NCI-H82 (cell line): ENCODE data around the gene ANKRD12.
A peak's percentile ranks its signal among the peaks of the same experiment; 100 is the strongest.
"Not testable (repeated sequence)": the region's sequence is repeated elsewhere in the genome, so short reads cannot be mapped to it uniquely, and the experiment has no call there.

ENCODE experiments used
- DNase-seq: peaks from one replicate; lab custom pipeline; 2025; lab: John Stamatoyannopoulos, UW

Gene ANKRD12

DNA sequence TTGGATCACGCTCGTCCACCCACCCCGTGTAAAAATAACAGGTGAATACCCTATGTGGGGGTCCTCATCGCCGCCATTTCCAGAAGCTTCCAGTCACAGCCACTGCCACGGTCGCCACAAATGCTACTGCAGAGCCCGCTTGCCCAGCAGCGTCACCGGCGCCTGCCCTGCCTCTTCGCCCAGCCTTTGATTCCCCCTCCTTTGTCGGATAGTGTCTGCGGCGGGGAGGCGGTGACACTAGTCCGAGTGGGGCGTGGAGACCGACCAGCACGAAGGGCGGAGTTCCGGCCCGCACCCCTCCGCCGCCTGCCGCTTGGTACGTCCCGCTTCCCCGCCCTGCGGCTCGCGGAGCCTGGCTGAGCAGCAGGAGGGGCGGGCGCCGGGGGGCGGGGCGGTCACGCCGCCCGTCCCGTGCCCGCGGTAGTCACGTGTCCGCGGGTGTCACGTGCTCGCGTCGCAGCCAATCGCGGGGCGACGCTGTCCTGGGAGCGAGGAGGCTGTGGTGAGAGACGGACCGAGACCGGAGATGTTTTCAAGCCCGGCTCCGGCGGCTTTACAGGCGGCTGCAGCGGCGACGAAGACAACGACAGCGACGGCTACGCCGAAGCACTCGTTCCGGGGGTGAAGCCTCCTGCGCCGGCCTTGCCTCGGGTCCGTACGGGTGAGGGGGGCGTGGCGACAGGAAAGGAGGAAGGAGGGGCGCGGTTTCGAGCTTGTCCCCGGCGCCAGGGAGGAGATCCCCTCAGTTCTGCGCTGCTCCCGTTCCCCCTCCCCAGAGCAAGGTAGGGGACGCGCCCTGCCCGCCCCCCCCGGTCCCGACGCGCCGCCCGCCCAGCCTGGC lies at the start of gene ANKRD12:
Gene ANKRD12, plus strand, starts transcription at position 467 of the 841 bp plus-strand sequence. CDS start 45,652 bp downstream, outside the sequence.
- peak; percentile 96 for DNase-seq

DNA sequence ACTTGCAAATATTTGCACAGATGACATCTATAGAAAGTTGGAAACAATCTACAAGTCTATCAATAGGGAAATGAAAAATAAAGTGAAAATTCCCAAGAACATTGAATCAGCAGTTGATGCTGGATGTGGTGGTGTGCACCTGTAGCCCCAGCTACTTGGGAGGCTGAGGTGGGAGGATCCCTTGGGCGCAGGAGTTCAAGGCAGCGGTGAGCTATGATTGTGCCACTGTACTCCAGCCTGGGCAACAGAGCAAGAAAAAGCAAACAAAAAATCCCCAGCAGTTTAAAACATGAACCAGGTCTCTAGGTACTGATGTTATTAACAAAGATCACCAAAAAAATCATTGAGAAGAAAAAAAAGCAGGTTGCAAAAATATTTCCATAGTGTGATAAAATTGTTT lies 49.4 kb upstream of the ANKRD12 start:
- no peak for DNase-seq

DNA sequence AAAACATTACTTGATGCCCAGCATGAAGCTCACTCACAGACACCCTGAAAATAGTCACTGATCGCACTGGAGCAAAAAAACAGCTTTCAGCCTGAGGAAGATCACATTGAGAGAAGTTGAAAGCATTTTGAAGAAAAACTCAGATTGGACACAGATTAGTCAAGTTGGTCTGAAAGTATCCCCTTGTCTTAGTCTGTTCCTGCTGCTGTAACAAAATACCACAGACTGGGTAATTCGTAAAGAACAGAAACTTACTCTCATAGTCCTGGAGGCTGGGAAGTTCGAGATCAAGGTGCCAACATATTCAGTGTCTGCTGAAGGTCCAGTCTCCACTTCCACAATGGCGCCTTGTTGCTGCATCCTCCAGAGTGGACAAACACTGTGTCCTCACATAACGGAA lies 48.3 kb upstream of the ANKRD12 start:
- no peak for DNase-seq

DNA sequence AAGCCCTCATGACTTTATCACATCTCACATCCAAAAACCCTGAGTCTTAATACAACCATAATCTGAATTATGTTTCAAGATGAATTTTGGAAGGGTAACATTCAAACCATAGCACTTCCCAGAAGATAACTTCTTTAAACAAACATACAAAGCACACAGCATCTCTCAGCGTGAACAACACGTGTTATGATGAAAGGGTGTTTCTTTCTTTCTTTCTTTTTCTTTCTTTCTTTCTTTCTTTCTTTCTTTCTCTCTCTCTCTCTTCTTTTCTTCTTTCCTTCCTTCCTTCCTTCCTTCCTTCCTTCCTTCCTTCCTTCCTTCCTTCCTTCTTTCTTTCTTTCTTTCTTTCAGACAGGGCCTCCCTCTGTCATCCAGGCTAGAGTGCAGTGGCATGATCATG lies 47.9 kb upstream of the ANKRD12 start:
- DNase-seq: not testable (repeated sequence)

DNA sequence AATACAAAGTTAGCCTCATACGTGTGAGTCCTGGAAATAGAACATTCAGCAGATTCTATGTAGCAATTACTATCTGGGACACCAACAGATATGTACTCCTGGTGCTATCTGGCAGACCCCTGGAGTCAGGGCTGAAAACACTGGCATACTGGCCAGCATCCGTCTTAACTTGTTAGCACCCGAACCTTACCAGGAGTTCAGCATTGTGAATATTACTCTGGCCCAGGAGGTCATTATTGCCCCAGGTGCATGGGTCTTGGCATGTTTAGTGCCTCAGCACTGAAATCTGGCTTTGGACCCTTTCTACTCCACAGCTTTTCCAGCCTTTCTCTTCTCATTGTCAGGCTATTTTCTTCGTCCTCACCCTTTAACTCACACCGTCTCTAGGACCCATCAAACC lies 46.0 kb upstream of the ANKRD12 start:
- no peak for DNase-seq

DNA sequence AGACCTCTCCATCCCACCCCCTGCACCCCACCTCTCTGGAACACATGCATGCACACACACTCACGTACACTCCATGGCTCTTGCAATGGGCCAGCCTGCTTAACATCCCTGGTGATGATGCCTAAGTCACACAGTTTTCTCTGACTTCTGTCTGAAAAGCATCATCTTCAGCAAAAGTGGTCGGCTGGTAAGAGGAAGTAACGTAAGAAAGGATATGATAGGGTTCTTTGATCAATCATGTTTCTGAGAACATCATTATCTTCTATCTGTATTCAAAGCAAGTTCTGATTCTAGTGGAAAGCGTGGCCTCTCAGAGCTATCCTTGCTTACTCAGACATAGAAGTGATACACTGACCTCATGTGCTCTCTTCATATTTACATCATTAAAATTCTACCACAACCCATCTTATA lies 45.5 kb upstream of the ANKRD12 start:
- DNase-seq: no peak

DNA sequence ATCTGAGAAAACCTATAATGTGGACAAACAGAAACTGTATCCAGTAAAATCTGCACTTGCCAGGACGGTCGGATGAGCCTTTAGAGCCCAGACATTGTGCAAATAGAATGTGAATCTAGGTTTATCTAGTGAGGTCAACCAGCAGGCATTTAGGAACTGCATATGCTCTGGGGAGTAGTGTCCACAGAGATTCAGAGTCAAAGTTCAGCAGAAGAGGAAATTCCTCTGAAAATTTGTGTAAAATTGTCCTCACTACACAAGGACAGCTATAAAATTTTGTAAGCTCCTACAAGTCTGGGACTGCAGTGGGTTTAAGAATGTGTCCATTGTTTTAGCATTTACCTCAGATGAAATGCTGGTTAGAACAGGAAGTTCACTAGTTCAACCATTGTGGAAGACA lies 43.9 kb upstream of the ANKRD12 start:
- no peak for DNase-seq

DNA sequence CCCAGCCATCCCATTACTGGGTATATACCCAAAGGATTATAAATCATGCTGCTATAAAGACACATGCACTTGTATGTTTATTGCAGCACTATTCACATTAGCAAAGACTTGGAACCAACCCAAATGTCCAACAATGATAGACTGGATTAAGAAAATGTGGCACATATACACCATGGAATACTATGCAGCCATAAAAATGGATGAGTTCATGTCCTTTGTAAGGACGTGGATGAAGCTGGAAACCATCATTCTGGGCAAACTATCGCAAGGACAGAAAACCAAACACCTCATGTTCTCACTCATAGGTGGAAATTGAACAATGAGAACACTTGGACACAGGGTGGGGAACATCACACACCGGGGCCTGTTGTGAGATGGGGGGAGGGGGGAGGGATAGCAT lies 43.5 kb upstream of the ANKRD12 start:
- not testable (repeated sequence) for DNase-seq

DNA sequence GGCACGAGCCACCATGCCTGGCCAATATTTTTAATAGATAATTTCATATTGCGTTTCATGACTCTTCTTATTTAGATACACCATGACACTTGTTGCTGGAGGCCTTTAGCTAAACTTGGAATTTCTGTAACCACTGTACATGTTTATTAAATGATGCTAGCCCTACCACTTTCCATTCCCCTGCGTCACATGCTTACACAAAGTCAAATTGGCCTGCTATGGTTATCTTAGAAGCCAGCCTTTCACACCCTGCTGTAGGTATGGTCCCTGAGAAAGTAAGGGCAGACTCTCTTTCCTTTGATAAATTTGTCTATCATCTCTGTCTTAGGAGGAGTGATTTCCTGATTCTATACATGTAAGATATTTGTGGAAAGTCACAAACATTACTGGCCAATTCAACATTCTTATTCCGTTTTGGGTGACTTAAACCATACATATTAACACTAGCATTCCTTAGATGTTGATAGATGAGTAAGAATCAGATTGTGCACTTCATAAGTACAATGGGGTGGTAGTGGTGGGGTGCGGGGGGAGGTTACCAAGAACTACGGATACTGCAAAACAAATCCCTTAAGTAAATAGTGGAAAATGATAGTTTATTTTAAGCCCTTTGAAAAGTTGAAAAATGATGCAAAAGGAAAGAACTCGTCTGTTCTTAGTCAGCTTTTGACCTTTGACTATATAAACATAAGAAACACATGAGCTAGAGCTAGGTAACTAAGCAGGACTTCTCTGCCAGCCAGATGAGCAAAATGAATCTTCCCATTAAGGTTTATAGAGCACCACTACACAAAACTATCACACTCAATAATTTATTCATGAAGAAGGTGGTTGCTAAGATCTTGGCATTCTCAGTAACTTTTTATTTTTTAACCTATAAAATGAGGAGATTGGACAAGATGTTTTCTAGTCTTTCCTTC lies 42.0 kb upstream of the ANKRD12 start:
- DNase-seq: no peak

DNA sequence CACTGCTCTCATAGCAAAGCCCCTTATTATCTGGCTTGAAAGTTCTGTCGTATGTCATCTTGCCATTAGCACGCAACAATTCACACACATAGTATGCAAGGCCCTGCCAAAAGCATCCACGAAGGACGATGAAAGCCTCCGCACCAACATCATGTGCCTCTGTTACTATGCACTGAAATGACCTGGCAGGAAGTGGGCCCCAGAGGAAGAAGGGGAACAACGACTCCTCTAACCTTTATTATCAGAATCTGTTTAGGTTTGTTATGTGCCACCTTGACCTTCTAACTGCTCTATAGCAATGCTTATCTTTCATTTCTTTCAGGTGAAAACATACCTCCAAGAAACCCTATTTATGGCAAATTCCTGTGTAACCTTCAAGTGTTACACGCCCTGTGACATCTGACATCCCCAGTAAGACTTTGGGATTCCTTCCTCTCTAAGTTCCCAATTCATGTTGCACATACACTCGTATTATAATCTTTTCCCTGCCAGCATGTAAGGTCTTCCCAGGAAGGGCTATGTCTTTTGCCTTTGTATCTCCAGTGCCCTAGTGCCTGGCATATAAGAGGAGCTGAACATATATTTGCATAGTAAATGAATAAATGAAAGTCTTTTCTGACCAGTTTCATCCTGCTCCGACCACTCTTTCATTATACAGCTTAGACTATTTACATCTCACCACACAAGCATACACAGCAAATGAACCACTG lies 41.1 kb upstream of the ANKRD12 start:
- no peak for DNase-seq

DNA sequence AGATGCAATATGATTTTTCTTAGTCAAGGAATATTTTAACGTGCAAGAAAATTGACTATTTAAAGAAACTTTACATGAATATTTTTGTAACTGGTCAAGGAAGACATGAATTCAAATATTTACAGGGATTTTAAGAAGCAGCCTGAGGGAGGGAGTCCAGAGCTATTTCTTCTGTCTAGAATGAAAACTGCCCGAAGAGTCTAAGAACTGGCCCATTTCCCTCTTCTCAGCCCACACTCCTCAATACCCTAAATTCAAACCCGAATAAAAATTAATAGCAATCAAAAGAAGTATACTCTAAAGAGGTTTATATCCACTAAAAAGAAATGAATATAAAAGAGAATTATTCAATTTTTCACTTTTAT lies 40.6 kb upstream of the ANKRD12 start:
- no peak for DNase-seq

DNA sequence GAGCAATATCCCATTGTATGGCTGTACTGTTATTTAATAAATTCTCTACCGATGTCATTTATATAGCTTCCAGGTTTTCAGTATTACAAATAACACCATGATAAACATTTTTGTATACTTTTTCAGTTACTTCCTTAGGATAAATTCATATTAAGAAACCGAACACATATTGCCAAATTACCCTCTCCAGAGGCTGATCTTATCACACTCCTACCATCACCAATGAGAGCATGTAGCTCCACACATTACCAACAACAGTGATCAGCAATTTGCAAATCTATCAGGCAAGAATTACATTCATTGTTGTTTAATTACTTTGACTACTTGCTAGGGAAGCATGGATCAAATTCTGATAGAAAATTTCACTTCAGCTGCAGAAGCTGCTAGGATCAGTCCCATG lies 39.9 kb upstream of the ANKRD12 start:
- no peak for DNase-seq

DNA sequence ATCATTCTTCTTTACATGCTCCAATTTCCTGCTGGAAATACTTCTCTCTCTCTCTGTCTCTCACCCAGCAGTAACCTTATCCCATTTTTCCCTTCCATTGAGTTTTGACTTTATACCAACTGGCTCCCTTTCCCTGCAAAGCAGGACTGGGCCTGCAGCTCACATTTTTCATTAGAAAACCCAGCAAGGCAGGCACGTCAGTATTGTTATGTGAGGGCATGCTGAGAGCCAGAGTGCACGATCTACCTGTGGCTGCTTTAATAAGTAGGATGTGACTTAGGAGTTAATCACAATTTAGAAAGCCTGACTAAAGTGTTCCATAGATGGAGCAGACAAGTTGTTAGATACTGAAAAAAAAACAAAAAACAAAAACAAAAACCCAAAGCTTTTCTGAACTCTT lies 39.2 kb upstream of the ANKRD12 start:
- no peak for DNase-seq

DNA sequence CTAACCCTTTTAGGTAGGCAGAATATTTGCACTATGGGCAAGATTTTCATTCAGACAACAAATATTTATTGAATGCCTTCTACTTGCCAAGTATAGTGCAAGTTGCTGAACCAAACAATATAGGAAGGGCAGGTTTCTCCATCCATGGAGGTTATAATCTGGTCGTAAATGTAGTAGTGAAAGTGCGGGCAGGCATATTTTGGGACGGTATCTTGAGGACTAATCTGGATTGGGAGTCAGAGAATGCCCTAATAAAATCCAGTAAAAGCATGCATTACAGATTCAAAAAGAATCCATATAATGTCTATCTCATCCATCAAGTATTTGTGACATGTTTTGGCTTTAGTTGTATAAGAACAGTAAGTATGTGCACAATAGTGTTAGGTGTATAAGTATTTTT lies 35.8 kb upstream of the ANKRD12 start:
- DNase-seq: no peak

DNA sequence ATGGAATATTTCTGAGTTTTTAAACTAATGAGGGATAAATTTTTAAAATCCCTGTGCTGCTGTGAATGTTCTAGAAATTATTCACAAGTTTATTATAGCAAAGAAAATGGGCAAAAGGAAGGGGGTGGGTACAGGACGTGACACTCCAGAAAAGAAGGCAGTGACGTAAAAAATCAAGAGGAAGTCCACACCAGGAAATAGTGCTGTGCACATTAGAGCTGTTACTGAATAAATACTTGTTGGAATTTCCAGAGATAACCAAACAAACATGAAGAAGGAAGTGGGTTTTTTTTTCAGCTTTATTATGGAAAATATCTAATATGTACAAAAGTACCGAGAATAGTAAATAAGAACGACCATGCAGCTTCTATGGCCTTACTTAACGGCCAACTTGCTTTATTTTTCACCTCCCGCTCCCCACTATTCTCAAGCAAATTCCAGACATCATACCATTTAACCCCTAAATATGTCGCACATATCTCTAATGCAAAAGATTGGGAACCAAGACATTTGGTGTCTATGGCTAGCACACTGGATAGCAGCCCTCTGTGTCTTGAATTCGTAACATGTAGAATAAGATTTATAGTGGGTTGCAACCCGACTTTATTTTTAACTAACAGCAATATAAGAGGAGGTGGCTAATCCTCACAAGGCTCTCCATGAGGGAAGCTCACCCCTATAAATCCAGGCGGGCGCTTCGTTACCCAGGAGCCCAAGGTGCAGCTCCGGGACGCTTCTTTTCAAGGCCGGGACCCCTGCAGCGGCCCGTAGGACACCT lies 34.7 kb upstream of the ANKRD12 start:
- no peak for DNase-seq

DNA sequence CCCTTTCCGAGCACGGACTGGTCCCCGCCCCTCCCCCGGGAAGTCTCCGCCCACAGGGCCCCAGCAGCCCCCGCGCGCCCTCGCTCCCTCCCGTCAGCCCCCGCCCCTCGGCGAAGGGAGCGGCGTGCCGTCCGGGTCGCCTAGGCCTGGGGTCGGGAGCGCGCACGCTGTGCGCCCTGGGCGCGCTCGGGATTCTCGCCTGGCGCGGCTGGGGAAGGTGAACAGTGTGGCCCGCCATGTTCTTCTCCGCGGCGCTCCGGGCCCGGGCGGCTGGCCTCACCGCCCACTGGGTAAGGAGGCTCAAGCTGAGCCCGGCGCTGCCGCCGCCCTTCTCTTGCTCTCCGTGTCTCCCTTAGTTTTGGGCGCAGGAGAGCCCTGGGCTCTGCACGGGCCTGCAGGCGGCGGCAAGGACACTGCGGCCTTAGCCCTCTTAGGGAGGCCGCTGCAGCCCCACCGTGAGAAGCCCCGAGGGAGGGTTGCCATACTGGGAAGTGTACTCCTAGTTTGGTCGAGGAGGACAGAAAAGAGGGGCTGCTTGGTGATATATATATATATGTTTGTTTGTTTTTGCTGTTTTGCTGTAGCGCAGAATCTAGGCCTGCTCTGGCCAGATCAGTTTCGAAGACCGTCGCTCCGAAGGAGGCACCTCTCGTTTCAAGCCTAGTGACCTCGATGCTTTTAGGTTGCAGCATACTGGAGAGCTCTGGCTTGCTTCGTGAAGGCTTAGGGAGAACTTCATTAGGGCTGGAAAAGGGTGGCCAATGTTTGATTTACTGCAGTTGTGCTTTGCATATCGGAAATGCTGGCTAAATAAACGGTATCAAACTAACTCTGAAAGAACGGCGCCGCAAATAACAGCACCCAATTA lies 33.8 kb upstream of the ANKRD12 start, which contains the start of gene NDUFV2:
Gene NDUFV2, plus strand, starts transcription at position 192 of the 868 bp plus-strand sequence. Its CDS starts 45 bp downstream, at position 237.
- DNase-seq: peak; percentile 96

DNA sequence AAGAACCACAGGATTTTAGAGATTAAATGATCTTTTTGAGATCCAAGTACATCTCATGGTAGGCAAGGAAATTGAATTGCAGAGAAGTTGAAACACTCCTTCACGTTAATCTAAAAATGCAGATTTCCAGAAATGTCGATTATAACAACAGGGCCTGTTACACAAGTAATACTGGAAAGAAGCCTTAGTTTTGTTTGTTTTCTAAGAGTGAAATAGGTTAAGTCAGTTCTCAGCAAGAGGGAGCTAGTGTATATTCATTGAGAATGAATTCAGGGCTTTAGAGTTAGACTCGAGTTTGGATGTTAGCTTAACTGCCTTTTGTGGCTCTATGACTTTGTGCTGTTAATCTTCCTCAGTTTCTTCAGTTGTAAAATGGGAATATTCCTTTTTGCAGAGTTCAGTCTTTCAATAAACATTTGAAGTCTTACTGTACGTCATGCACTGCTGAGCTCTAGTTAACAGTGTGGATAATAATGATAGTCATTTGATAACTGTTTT lies 33.2 kb upstream of the ANKRD12 start:
- no peak for DNase-seq

DNA sequence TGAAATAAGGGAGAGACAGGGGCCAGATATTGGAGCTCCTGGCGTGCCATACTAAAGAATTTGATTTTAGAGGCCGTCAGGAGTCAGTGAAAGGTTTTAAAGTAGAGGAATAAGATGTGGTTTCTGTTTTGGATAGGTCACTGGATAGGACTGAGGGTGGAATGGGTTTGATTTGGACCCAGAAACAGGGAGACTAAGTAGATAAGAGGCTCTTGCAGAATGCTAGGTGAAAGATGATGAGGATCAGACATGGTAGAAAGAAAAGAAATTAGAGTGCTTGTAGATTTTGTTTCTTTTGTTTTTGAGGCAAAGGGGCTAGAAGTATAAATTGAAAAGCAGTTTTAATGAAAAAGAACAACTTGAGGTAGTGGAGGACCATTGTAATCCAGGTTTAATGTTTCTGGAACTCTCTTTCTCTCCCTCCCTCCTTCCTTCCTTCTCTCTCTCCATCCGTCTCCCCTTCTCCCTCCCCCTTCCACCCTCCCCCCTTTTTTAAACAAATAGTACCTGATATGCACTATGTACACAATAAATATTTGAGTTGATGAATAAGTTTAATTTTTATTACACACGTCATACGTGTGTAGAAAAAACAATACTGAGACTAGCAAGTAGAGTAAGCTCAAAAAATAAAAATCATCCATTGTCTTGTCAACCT lies 32.2 kb upstream of the ANKRD12 start:
- DNase-seq: no peak

DNA sequence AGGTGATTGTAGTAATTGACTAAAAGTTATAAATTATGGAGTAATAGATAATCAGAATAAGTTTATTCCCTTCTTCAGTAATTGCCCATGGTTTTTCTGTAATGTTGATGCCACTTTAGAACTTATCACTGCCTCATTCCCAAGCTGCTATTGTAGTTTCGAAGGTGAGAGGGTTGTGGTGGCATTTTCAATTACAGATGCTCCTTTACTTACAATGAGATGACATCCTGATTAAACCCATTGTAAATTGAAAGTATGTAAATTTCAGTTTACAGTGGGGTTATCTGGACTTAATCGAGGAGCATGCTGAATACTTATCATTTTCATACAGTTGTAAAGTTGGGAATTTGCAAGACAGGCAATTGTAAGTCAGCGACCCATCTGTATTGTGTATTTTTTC lies 31.2 kb upstream of the ANKRD12 start:
- no peak for DNase-seq

DNA sequence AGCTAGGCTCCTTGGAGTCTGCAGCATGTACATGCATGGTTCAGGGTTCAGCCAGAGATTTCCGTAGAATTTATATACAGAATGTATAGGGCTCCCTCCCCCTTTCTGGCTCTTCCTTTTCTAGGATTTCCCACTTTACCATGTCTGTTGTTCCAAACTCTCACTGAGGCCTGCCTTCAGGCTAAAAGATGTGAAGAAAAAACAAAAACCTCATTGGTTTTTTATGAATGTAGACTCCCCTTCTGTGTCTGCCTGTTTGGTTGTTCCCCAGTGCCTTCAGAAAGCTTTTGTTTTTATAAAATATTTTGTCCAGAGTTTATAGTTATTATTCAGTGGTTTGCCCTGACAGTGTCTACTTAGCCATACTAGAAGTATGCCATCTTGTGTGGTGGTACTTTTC lies 30.5 kb upstream of the ANKRD12 start:
- DNase-seq: no peak
